HepG2 (cell line): ENCODE data around the gene ZBTB7C. TPM values are rescaled to one million over a fixed set of nuclear protein-coding genes. Genes with fewer than 3 reads are reported as not detected.

Experiments used
- ATAC-seq: fragments of 200-7000 bp; cut with Tn5 transposase; 3 replicates; pipeline ENCODE4 v1.9.1; 2020; ENCODE audit warnings: mild to moderate bottlenecking, moderate library complexity
- BruUV-seq: library from RNA; stranded (reverse); fragments of 400-500 nt; replicated peaks from 2 replicates; lab custom pipeline; 2021; lab: Mats Ljungman, UMichigan
- CTCF ChIA-PET: fragments of 300-600 bp; formaldehyde crosslinking; extraction: SDS; loops from one replicate; lab custom pipeline; 2021; ENCODE audit warnings: low total read pairs, inconsistent platforms, low intra/inter-chr PET ratio; lab: Yijun Ruan, JAX
- POLR2A ChIA-PET: fragments of 350-600 bp; sonication (Branson Sonifier 250); formaldehyde crosslinking; loops from one replicate; lab custom pipeline; 2020; ENCODE audit warnings: antibody characterized with exemption, inconsistent platforms; lab: Yijun Ruan, JAX
- DNase-seq: peaks from one replicate; pipeline ENCODE4 v3.0.0-alpha.2; 2015; ENCODE audit warnings: low spot score
- FAIRE-seq: peaks from 3 replicates; lab custom pipeline; 2011; peaks lifted over from hg19 to GRCh38; lab: Jason Lieb, UNC
- H2AFZ ChIP-seq: one replicate; pipeline ENCODE4 v1.6.1; 2011; ENCODE audit warnings: low read length, inconsistent platforms
- H3K27ac ChIP-seq: fragments of 300-600 bp; 3 replicates; pipeline ENCODE4 v1.8.0; 2011; ENCODE audit warnings: mixed run types, mild to moderate bottlenecking, mixed read lengths, low read length, inconsistent platforms; ENCODE audit not compliant: insufficient read depth; ENCODE audit errors: extremely low read length
- H3K27me3 ChIP-seq, 2 experiments: fragments of 200-600 bp in 1 of 2; 2 replicates in 1 of 2; 3 replicates in 1 of 2; pipeline versions ENCODE4 v1.6.0 to v1.8.0; 2011; ENCODE audit warnings: low read length in 2 of 2, mild to moderate bottlenecking in 2 of 2, moderate library complexity in 2 of 2, inconsistent platforms in 1 of 2; ENCODE audit not compliant: insufficient read depth in 2 of 2, control insufficient read depth in 1 of 2
- H3K36me3 ChIP-seq, 2 experiments: fragments of 200-600 bp in 1 of 2; replicated peaks in 1 of 2; 2 replicates in 1 of 2; 3 replicates in 1 of 2; pipeline versions ENCODE4 v1.5.1 to v1.8.0; 2011; ENCODE audit warnings: low read length in 2 of 2, inconsistent platforms in 1 of 2; ENCODE audit not compliant: insufficient read depth in 2 of 2, control insufficient read depth in 1 of 2
- H3K4me1 ChIP-seq: 2 replicates; pipeline ENCODE4 v1.5.1; 2012; ENCODE audit warnings: low read length, inconsistent platforms; ENCODE audit not compliant: insufficient read depth
- H3K4me2 ChIP-seq: 2 replicates; pipeline ENCODE4 v1.6.0; 2011; ENCODE audit warnings: low read depth, low read length, inconsistent platforms
- H3K4me3 ChIP-seq, 3 experiments: fragments of 200-600 bp in 1 of 3; sonication (generic), shearing (Covaris generic) in 1 of 3; replicated peaks in 1 of 3; 2 replicates each; pipeline ENCODE4 v1.5.1; 2011 to 2016; ENCODE audit warnings: low read length in 3 of 3, inconsistent platforms in 2 of 3, low read depth in 2 of 3, mild to moderate bottlenecking in 2 of 3, control low read depth in 1 of 3, mixed read lengths in 1 of 3; ENCODE audit not compliant: insufficient read depth in 1 of 3
- H3K79me2 ChIP-seq: one replicate; pipeline ENCODE4 v1.6.1; 2011; ENCODE audit warnings: low read length, inconsistent platforms; ENCODE audit not compliant: insufficient read depth
- H3K9ac ChIP-seq: 2 replicates; pipeline ENCODE4 v1.6.0; 2011; ENCODE audit warnings: mild to moderate bottlenecking, low read depth, low read length, inconsistent platforms; ENCODE audit not compliant: insufficient read depth
- H3K9me3 ChIP-seq: 2 replicates; pipeline ENCODE4 v1.5.1; 2012; ENCODE audit warnings: mild to moderate bottlenecking, low read length
- H4K20me1 ChIP-seq: 2 replicates; pipeline ENCODE4 v1.6.0; 2011; ENCODE audit warnings: inconsistent platforms, mild to moderate bottlenecking, low read length, moderate library complexity; ENCODE audit not compliant: insufficient read depth
- CBFB ChIP-seq: sonication (generic); formaldehyde crosslinking; IDR thresholded peaks from 2 replicates; pipeline ENCODE4 v1.4.0; 2020; ENCODE audit warnings: missing genetic modification reagents
- ELF3 ChIP-seq: IDR thresholded peaks from 2 replicates; pipeline ENCODE4 v1.6.1; 2016; ENCODE audit warnings: missing genetic modification reagents, missing compliant biosample characterization
- REXO4 ChIP-seq: sonication (generic); formaldehyde crosslinking; IDR thresholded peaks from 2 replicates; pipeline ENCODE4 v1.8.0; 2022; ENCODE audit warnings: missing genetic modification reagents, mild to moderate bottlenecking, borderline replicate concordance
- ZNF510 ChIP-seq: sonication (generic); formaldehyde crosslinking; IDR thresholded peaks from 2 replicates; pipeline ENCODE4 v1.4.0; 2020; ENCODE audit warnings: low read depth, mild to moderate bottlenecking, missing genetic modification reagents
- ZNF556 ChIP-seq: sonication (generic); formaldehyde crosslinking; IDR thresholded peaks from 2 replicates; pipeline ENCODE4 v1.4.0; 2020; ENCODE audit warnings: mild to moderate bottlenecking, missing genetic modification reagents, borderline replicate concordance
- ZNF615 ChIP-seq: sonication (generic); formaldehyde crosslinking; IDR thresholded peaks from 2 replicates; pipeline ENCODE4 v1.5.0; 2020; ENCODE audit warnings: mild to moderate bottlenecking, missing genetic modification reagents, borderline replicate concordance
- ZNF850 ChIP-seq: sonication (generic); formaldehyde crosslinking; conservative IDR thresholded peaks from 2 replicates; pipeline ENCODE4 v1.9.0; 2021; ENCODE audit warnings: mild to moderate bottlenecking, missing genetic modification reagents
- WGBS: methylation state at CpG from one replicate; pipeline ENCODE4 v1.1.6; 2017; ENCODE audit warnings: low lambda C conversion rate; 5-methylcytosine and 5-hydroxymethylcytosine counted together
- in situ Hi-C: cut with HindIII; loops from 2 replicates; pipeline ENCODE4 v1.10.0; 2017; ENCODE audit warnings: low pct_unique_long_range_greater_than_20kb; ENCODE audit not compliant: extremely low pct_ligation_motif_present
- intact Hi-C: fragments of 100-400 bp; cut with micrococcal nuclease; formaldehyde crosslinking; loops from one replicate; pipeline ENCODE4 v1.10.0; 2022; ENCODE audit not compliant: unreplicated experiment
- polyA plus RNA-seq, 8 experiments: library from polyadenylated mRNA; depleted of rRNA in 3 of 8; stranded (reverse) in 7 of 8; unstranded in 1 of 8; fragments of >200 nt; fragmentation: Illumina TruSeq in 4 of 8; extraction: Trizol in 4 of 8; gene quantifications; 2 replicates each; pipeline versions ENCODE4 v1.2.1 to v1.2.3, GENCODE V29; 2011 to 2016; ENCODE audit warnings: low read depth in 4 of 8, missing spikeins in 1 of 8, mixed read lengths in 1 of 8; ENCODE audit not compliant: insufficient read depth in 1 of 8
- total RNA-seq, 5 experiments: library from RNA; depleted of rRNA; stranded (reverse); fragments of >200 nt; fragmentation: Illumina TruSeq; extraction: Trizol; gene quantifications; 2 replicates each; pipeline ENCODE4 v1.2.3, GENCODE V29; 2016; ENCODE audit warnings: low read depth in 1 of 5
- TF ChIP-seq, protein P1 (sequence below): sonication (generic); formaldehyde crosslinking; IDR thresholded peaks from 2 replicates; pipeline ENCODE4 v1.8.0; 2022; ENCODE audit warnings: mild to moderate bottlenecking, missing genetic modification reagents, moderate library complexity
- TF ChIP-seq, protein P2 (sequence below): sonication (generic); formaldehyde crosslinking; IDR thresholded peaks from 2 replicates; pipeline ENCODE4 v1.4.0; 2020; ENCODE audit warnings: mild to moderate bottlenecking, missing genetic modification reagents

The ZBTB7C gene
- total and polyA plus RNA-seq, 2 of the 13 experiments (the other 11 are each of a cell fraction or from before 2014, with no cell fraction given), result 0.01 to 0.04 TPM

DNA sequence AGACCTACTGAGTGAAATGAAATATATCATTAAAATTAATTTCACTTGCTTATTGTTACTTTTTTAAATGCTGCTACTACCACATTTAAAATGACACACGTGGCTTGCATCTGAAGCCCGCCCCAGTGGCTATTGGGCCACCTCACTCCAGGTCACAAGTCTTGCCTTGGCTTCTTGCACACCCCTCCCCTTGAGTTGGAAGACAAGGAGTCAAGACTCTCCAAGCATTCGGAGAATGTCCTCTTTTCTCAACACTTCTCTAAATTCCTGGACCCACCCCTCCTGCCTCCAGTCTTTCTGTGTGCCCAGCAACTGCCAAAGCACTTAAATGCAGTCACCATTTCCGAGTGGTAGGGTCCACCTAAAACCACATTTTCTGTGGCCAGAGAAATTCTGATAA is 73.4 kb downstream of the ZBTB7C start:
- no peak overlapping the region for H3K4me3 ChIP-seq
- ATAC-seq, result no peak
- H4K20me1 ChIP-seq, result no peaks in the 10 kb centered on the region
- H3K9ac ChIP-seq, result no peak overlapping the region
- no peaks in the 10 kb centered on the region for H3K4me1 ChIP-seq
- intact Hi-C loops (no loop called here), in situ Hi-C loops (no loop called here)
- TF ChIP-seq ZNF850 (CRISPR knock-in tag) (no peak), REXO4 (CRISPR knock-in tag) (no peak), CBFB (CRISPR knock-in tag) (no peak)
- TF ChIP-seq, protein P1, sequence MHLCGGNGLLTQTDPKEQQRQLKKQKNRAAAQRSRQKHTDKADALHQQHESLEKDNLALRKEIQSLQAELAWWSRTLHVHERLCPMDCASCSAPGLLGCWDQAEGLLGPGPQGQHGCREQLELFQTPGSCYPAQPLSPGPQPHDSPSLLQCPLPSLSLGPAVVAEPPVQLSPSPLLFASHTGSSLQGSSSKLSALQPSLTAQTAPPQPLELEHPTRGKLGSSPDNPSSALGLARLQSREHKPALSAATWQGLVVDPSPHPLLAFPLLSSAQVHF (CRISPR knock-in tag), result no peak
- no peaks in the 10 kb centered on the region for H3K79me2 ChIP-seq
- H2AFZ ChIP-seq, result no peak overlapping the region
- BruUV-seq, result no TSS peak
- H3K4me2 ChIP-seq, result no peak overlapping the region
- peaks cover 3 to 15% of the 10 kb centered on the region in 2 experiments; a peak in 2 of 5 replicates for H3K27me3 ChIP-seq
- DNase-seq, result no peak
- H3K36me3 ChIP-seq, result no peaks in the 10 kb centered on the region
- WGBS, result 11% methylated on average over 4 of the region's 4 CpGs
- FAIRE-seq, result no peak
- no peak overlapping the region for H3K27ac ChIP-seq
- CTCF ChIA-PET, result no interaction called here
- no peaks in the 10 kb centered on the region for H3K9me3 ChIP-seq
- POLR2A ChIA-PET, result no interaction called here

DNA sequence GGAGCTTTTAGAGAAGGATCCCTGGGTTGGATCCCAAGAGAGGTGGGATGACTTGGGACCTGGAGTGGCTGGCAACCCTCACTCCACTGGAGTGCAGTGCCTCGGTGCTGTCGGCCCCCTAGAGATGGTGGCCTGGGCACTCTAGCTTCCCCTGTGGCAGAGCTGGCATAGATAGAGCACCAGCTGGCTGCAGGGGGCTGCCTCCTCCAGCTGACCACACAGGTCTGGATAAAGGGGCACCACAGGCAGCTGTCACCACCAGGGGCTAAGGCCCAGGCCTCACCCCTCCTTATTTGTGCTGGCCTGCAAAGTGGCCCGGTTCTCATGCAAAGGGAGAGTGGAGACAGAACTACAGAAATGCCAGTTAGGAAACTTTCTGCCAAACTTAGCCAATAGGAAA is 74.3 kb downstream of the ZBTB7C start:
- FAIRE-seq (no peak), DNase-seq (no peak), ATAC-seq (no peak)
- peaks cover 3 to 12% of the 10 kb centered on the region in 2 experiments; a peak in 2 of 5 replicates for H3K27me3 ChIP-seq
- no peak overlapping the region for H2AFZ ChIP-seq
- H3K79me2 ChIP-seq, result no peaks in the 10 kb centered on the region
- no peak overlapping the region for H3K27ac ChIP-seq
- intact Hi-C loops, result no loop called here
- BruUV-seq, result no TSS peak
- H3K36me3 ChIP-seq, result no peaks in the 10 kb centered on the region
- no peaks in the 10 kb centered on the region for H3K4me1 ChIP-seq
- no peaks in the 10 kb centered on the region for H3K9me3 ChIP-seq
- H3K4me3 ChIP-seq, result no peak overlapping the region
- TF ChIP-seq ZNF615 (CRISPR knock-in tag) (no peak), ELF3 (CRISPR knock-in tag) (no peak), ZNF556 (no peak), ZNF510 (CRISPR knock-in tag) (no peak)
- TF ChIP-seq, protein P2, sequence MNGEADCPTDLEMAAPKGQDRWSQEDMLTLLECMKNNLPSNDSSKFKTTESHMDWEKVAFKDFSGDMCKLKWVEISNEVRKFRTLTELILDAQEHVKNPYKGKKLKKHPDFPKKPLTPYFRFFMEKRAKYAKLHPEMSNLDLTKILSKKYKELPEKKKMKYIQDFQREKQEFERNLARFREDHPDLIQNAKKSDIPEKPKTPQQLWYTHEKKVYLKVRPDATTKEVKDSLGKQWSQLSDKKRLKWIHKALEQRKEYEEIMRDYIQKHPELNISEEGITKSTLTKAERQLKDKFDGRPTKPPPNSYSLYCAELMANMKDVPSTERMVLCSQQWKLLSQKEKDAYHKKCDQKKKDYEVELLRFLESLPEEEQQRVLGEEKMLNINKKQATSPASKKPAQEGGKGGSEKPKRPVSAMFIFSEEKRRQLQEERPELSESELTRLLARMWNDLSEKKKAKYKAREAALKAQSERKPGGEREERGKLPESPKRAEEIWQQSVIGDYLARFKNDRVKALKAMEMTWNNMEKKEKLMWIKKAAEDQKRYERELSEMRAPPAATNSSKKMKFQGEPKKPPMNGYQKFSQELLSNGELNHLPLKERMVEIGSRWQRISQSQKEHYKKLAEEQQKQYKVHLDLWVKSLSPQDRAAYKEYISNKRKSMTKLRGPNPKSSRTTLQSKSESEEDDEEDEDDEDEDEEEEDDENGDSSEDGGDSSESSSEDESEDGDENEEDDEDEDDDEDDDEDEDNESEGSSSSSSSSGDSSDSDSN (CRISPR knock-in tag), result no peak
- TF ChIP-seq, all 625 proteins: peak for 0
- H3K9ac ChIP-seq, result no peak overlapping the region
- in situ Hi-C loops, result no loop called here
- 5% methylated on average over 2 of the region's 3 CpGs for WGBS
- POLR2A ChIA-PET, result no interaction called here
- no peak overlapping the region for H3K4me2 ChIP-seq
- no peaks in the 10 kb centered on the region for H4K20me1 ChIP-seq
- CTCF ChIA-PET, result no interaction called here
